ENCODE measurements around the gene GBA3. TPM values are rescaled to one million over a fixed set of nuclear protein-coding genes. Genes with fewer than 3 reads are reported as not detected.

Gene GBA3
- total RNA-seq, 3 donors from 2014 or later (not counting 1 experiment from before 2014, with no cell fraction given): not detected

- H3K4me3 ChIP-seq (ENCODE audit: low read length): no peak overlapping the region
- Mint-ChIP-seq H3K27me3 (ENCODE audit: low read depth in 2 of 2) (no peaks in the 10 kb centered on the region), H3K27ac (no peak overlapping the region), H3K36me3 (no peaks in the 10 kb centered on the region), H3K4me3 (no peak overlapping the region), H3K4me1 (no peaks in the 10 kb centered on the region), H3K9me3 (peaks cover 0 to 2% of the 10 kb centered on the region in 2 donors)
- H3K36me3 ChIP-seq (ENCODE audit: control insufficient read depth, insufficient read depth, low read length): no peaks in the 10 kb centered on the region
- no peak for DNase-seq
- H3K27me3 ChIP-seq (ENCODE audit: control insufficient read depth, insufficient read depth, low read length): no peaks in the 10 kb centered on the region
- 88% methylated on average over 2 of the region's 3 CpGs for WGBS (ENCODE audit: insufficient coverage)
- H3K9me3 ChIP-seq (ENCODE audit: control insufficient read depth, insufficient read depth, low read length): no peaks in the 10 kb centered on the region
- no peak overlapping the region for H3K27ac ChIP-seq (ENCODE audit: low read length)
- ATAC-seq: no peak
- TF ChIP-seq CTCF (IDR thresholded peaks at IDR 0.05): no peak
- no peaks in the 10 kb centered on the region for H3K4me1 ChIP-seq (ENCODE audit: control insufficient read depth, insufficient read depth, low read length)
- intact Hi-C loops (cut with micrococcal nuclease): no loop called here
Observed at GRCh38 chr4:22719218-22719617, 26.5 kb downstream of the GBA3 start.

GRCh38 chr4:22720091-22720490 lies 27.4 kb downstream of the GBA3 start:
- WGBS (ENCODE audit: insufficient coverage): 75% methylated on average over 1 of the region's 2 CpGs
- intact Hi-C loops (cut with micrococcal nuclease): no loop called here
- Mint-ChIP-seq H3K4me1 (no peaks in the 10 kb centered on the region), H3K27me3 (ENCODE audit: low read depth in 2 of 2) (no peaks in the 10 kb centered on the region), H3K36me3 (no peaks in the 10 kb centered on the region), H3K4me3 (no peak overlapping the region), H3K27ac (no peak overlapping the region), H3K9me3 (peaks cover 0 to 3% of the 10 kb centered on the region in 2 donors)
- ATAC-seq (no peak), DNase-seq (no peak)
- no peaks in the 10 kb centered on the region for H3K4me1 ChIP-seq (ENCODE audit: control insufficient read depth, insufficient read depth, low read length)
- H3K4me3 ChIP-seq (ENCODE audit: low read length): no peak overlapping the region
- TF ChIP-seq CTCF (IDR thresholded peaks at IDR 0.05): no peak
- no peak overlapping the region for H3K27ac ChIP-seq (ENCODE audit: low read length)
- no peaks in the 10 kb centered on the region for H3K27me3 ChIP-seq (ENCODE audit: control insufficient read depth, insufficient read depth, low read length)
- no peaks in the 10 kb centered on the region for H3K36me3 ChIP-seq (ENCODE audit: control insufficient read depth, insufficient read depth, low read length)
- no peaks in the 10 kb centered on the region for H3K9me3 ChIP-seq (ENCODE audit: control insufficient read depth, insufficient read depth, low read length)

GRCh38 chr4:22721204-22721603 lies 28.5 kb downstream of the GBA3 start:
- Mint-ChIP-seq H3K4me1 (no peaks in the 10 kb centered on the region), H3K36me3 (no peaks in the 10 kb centered on the region), H3K27ac (no peak overlapping the region), H3K9me3 (peaks cover 0 to 4% of the 10 kb centered on the region in 2 donors), H3K27me3 (ENCODE audit: low read depth in 2 of 2) (no peaks in the 10 kb centered on the region), H3K4me3 (no peak overlapping the region)
- Histone ChIP-seq H3K36me3 (ENCODE audit: control insufficient read depth, insufficient read depth, low read length) (no peaks in the 10 kb centered on the region), H3K4me1 (ENCODE audit: control insufficient read depth, insufficient read depth, low read length) (no peaks in the 10 kb centered on the region), H3K27me3 (ENCODE audit: control insufficient read depth, insufficient read depth, low read length) (no peaks in the 10 kb centered on the region), H3K27ac (ENCODE audit: low read length) (no peak overlapping the region), H3K4me3 (ENCODE audit: low read length) (no peak overlapping the region), H3K9me3 (ENCODE audit: control insufficient read depth, insufficient read depth, low read length) (no peaks in the 10 kb centered on the region)
- DNase-seq (no peak), ATAC-seq (no peak)
- TF ChIP-seq CTCF (IDR thresholded peaks at IDR 0.05): no peak
- intact Hi-C loops (cut with micrococcal nuclease): no loop called here
- 60% methylated on average over 1 of the region's 1 CpG for WGBS (ENCODE audit: insufficient coverage)

GRCh38 chr4:22730021-22730420 lies 37.3 kb downstream of the GBA3 start:
- intact Hi-C loops (cut with micrococcal nuclease): no loop called here
- ATAC-seq: no peak
- H3K4me3 Mint-ChIP-seq: no peak overlapping the region

More at GRCh38 chr4:22730021-22730420, 37.3 kb downstream of the GBA3 start:
- H3K9me3 ChIP-seq (ENCODE audit: control insufficient read depth, insufficient read depth, low read length): no peaks in the 10 kb centered on the region
- TF ChIP-seq CTCF (IDR thresholded peaks at IDR 0.05): no peak
- no peak overlapping the region for H3K4me3 ChIP-seq (ENCODE audit: low read length)
- Mint-ChIP-seq H3K27me3 (ENCODE audit: low read depth in 2 of 2) (peaks cover 7 to 12% of the 10 kb centered on the region in 2 donors), H3K4me1 (no peaks in the 10 kb centered on the region), H3K9me3 (peaks cover 3% of the 10 kb centered on the region in 2 donors), H3K36me3 (no peaks in the 10 kb centered on the region), H3K27ac (no peak overlapping the region)
- H3K4me1 ChIP-seq (ENCODE audit: control insufficient read depth, insufficient read depth, low read length): no peaks in the 10 kb centered on the region
- WGBS (ENCODE audit: insufficient coverage): 73% methylated on average over 3 of the region's 3 CpGs
- H3K27me3 ChIP-seq (ENCODE audit: control insufficient read depth, insufficient read depth, low read length): no peaks in the 10 kb centered on the region
- H3K36me3 ChIP-seq (ENCODE audit: control insufficient read depth, insufficient read depth, low read length): no peaks in the 10 kb centered on the region
- H3K27ac ChIP-seq (ENCODE audit: low read length): no peak overlapping the region
- no peak for DNase-seq

Measured in natural killer cell (primary cell).